ENCODE results near the gene FNBP1L.

- TF ChIP-seq CTCF (tag by site-specific recombination; IDR thresholded peaks at IDR 0.05) (no peak), KLF16 (tag by site-specific recombination; IDR thresholded peaks at IDR 0.05) (no peak), ZBTB20 (tag by site-specific recombination; IDR thresholded peaks at IDR 0.05) (no peak), REST (tag by site-specific recombination; IDR thresholded peaks at IDR 0.05) (no peak), GLIS1 (tag by site-specific recombination; IDR thresholded peaks at IDR 0.05) (no peak), ZNF274 (IDR thresholded peaks at IDR 0.05; ENCODE audit: low read length) (no peak), ZNF274 (tag by site-specific recombination; IDR thresholded peaks at IDR 0.05; ENCODE audit: borderline replicate concordance) (no peak), PATZ1 (tag by site-specific recombination; IDR thresholded peaks at IDR 0.05) (no peak), ZSCAN18 (tag by site-specific recombination; IDR thresholded peaks at IDR 0.05) (no peak), ZNF701 (tag by site-specific recombination; IDR thresholded peaks at IDR 0.05) (no peak), ZXDB (tag by site-specific recombination; IDR thresholded peaks at IDR 0.05) (no peak)
Observed at GRCh38 chr1:93499533-93499932, 51.6 kb downstream of the FNBP1L start.
